Activated naive CD8-positive, alpha-beta T cell (primary cell): ENCODE measurements around the gene FRMD4A.

Source experiments
- H3K27ac Mint-ChIP-seq: one replicate; pipeline ENCODE4 v1.8.0; 2021; ENCODE audit warnings: mixed read lengths
- H3K27me3 Mint-ChIP-seq: one replicate; pipeline ENCODE4 v1.8.0; 2021; ENCODE audit warnings: mixed read lengths
- H3K36me3 Mint-ChIP-seq: one replicate; pipeline ENCODE4 v1.8.0; 2021; ENCODE audit warnings: mixed read lengths
- H3K4me1 Mint-ChIP-seq: one replicate; pipeline ENCODE4 v1.8.0; 2021; ENCODE audit warnings: low read depth, mixed read lengths
- H3K4me3 Mint-ChIP-seq: one replicate; pipeline ENCODE4 v1.8.0; 2021; ENCODE audit warnings: mild to moderate bottlenecking, mixed read lengths
- H3K9me3 Mint-ChIP-seq: one replicate; pipeline ENCODE4 v1.8.0; 2021; ENCODE audit warnings: low read depth, mixed read lengths

Gene FRMD4A

GRCh38 chr10:13754277-13754676 is 576.4 kb downstream of the FRMD4A start:
- Mint-ChIP-seq H3K36me3 (no peaks in the 10 kb centered on the region), H3K4me1 (peaks cover 3% of the 10 kb centered on the region), H3K27me3 (no peaks in the 10 kb centered on the region), H3K27ac (no peak overlapping the region), H3K9me3 (no peaks in the 10 kb centered on the region), H3K4me3 (no peak overlapping the region)

GRCh38 chr10:13751191-13751764 is 579.4 kb downstream of the FRMD4A start:
- H3K27ac Mint-ChIP-seq = no peak overlapping the region
- no peaks in the 10 kb centered on the region for H3K9me3 Mint-ChIP-seq
- no peak overlapping the region for H3K4me3 Mint-ChIP-seq
- no peaks in the 10 kb centered on the region for H3K36me3 Mint-ChIP-seq
- H3K27me3 Mint-ChIP-seq = no peaks in the 10 kb centered on the region
- peaks cover 4% of the 10 kb centered on the region for H3K4me1 Mint-ChIP-seq

GRCh38 chr10:13750299-13751190 is 580.2 kb downstream of the FRMD4A start:
- peaks cover 4% of the 10 kb centered on the region for H3K4me1 Mint-ChIP-seq
- no peaks in the 10 kb centered on the region for H3K27me3 Mint-ChIP-seq
- H3K9me3 Mint-ChIP-seq = no peaks in the 10 kb centered on the region
- no peak overlapping the region for H3K27ac Mint-ChIP-seq
- no peaks in the 10 kb centered on the region for H3K36me3 Mint-ChIP-seq
- no peak overlapping the region for H3K4me3 Mint-ChIP-seq

GRCh38 chr10:13745271-13745670 is 585.5 kb downstream of the FRMD4A start:
- H3K36me3 Mint-ChIP-seq = no peaks in the 10 kb centered on the region
- H3K27me3 Mint-ChIP-seq = no peaks in the 10 kb centered on the region
- H3K4me1 Mint-ChIP-seq = peaks cover 9% of the 10 kb centered on the region
- H3K4me3 Mint-ChIP-seq = no peak overlapping the region
- no peaks in the 10 kb centered on the region for H3K9me3 Mint-ChIP-seq
- no peak overlapping the region for H3K27ac Mint-ChIP-seq

- Mint-ChIP-seq H3K9me3 (no peaks in the 10 kb centered on the region), H3K27me3 (no peaks in the 10 kb centered on the region), H3K27ac (no peak overlapping the region), H3K4me1 (peaks cover 9% of the 10 kb centered on the region), H3K4me3 (no peak overlapping the region), H3K36me3 (no peaks in the 10 kb centered on the region)
Observed at GRCh38 chr10:13743963-13744362, 586.8 kb downstream of the FRMD4A start.

GRCh38 chr10:13743101-13743693 is 587.5 kb downstream of the FRMD4A start:
- Mint-ChIP-seq H3K27ac (no peak overlapping the region), H3K36me3 (no peaks in the 10 kb centered on the region), H3K4me3 (no peak overlapping the region)

GRCh38 chr10:13741438-13741837 is 589.3 kb downstream of the FRMD4A start:
- peaks cover 2% of the 10 kb centered on the region for H3K27me3 Mint-ChIP-seq
- no peak overlapping the region for H3K4me3 Mint-ChIP-seq

More at GRCh38 chr10:13743101-13743693, 587.5 kb downstream of the FRMD4A start:
- H3K9me3 Mint-ChIP-seq = no peaks in the 10 kb centered on the region
- no peaks in the 10 kb centered on the region for H3K27me3 Mint-ChIP-seq
- H3K4me1 Mint-ChIP-seq = peaks cover 9% of the 10 kb centered on the region

GRCh38 chr10:13740461-13740860 is 590.3 kb downstream of the FRMD4A start:
- Mint-ChIP-seq H3K27ac (no peak overlapping the region), H3K9me3 (no peaks in the 10 kb centered on the region), H3K4me1 (peaks cover 5% of the 10 kb centered on the region), H3K4me3 (no peak overlapping the region), H3K27me3 (peaks cover 2% of the 10 kb centered on the region), H3K36me3 (no peaks in the 10 kb centered on the region)

More at GRCh38 chr10:13741438-13741837, 589.3 kb downstream of the FRMD4A start:
- Mint-ChIP-seq H3K36me3 (no peaks in the 10 kb centered on the region), H3K4me1 (peaks cover 5% of the 10 kb centered on the region), H3K27ac (no peak overlapping the region), H3K9me3 (no peaks in the 10 kb centered on the region)

GRCh38 chr10:13739183-13739582 is 591.5 kb downstream of the FRMD4A start:
- peaks cover 2% of the 10 kb centered on the region for H3K27me3 Mint-ChIP-seq
- H3K9me3 Mint-ChIP-seq = no peaks in the 10 kb centered on the region
- no peaks in the 10 kb centered on the region for H3K36me3 Mint-ChIP-seq
- no peak overlapping the region for H3K27ac Mint-ChIP-seq
- peaks cover 5% of the 10 kb centered on the region for H3K4me1 Mint-ChIP-seq
- no peak overlapping the region for H3K4me3 Mint-ChIP-seq

GRCh38 chr10:13736506-13736905 is 594.2 kb downstream of the FRMD4A start:
- H3K4me1 Mint-ChIP-seq = no peaks in the 10 kb centered on the region
- H3K9me3 Mint-ChIP-seq = no peaks in the 10 kb centered on the region
- no peak overlapping the region for H3K27ac Mint-ChIP-seq
- H3K36me3 Mint-ChIP-seq = no peaks in the 10 kb centered on the region
- H3K4me3 Mint-ChIP-seq = no peak overlapping the region
- peaks cover 2% of the 10 kb centered on the region for H3K27me3 Mint-ChIP-seq

GRCh38 chr10:13734151-13734550 is 596.6 kb downstream of the FRMD4A start:
- H3K27ac Mint-ChIP-seq = no peak overlapping the region
- H3K36me3 Mint-ChIP-seq = no peaks in the 10 kb centered on the region
- H3K4me3 Mint-ChIP-seq = no peak overlapping the region
- no peaks in the 10 kb centered on the region for H3K4me1 Mint-ChIP-seq
- peaks cover 3% of the 10 kb centered on the region for H3K27me3 Mint-ChIP-seq
- no peaks in the 10 kb centered on the region for H3K9me3 Mint-ChIP-seq

- Mint-ChIP-seq H3K9me3 (no peaks in the 10 kb centered on the region), H3K27ac (no peak overlapping the region), H3K27me3 (peaks cover 3% of the 10 kb centered on the region), H3K4me1 (no peaks in the 10 kb centered on the region), H3K4me3 (no peak overlapping the region), H3K36me3 (no peaks in the 10 kb centered on the region)
Observed at GRCh38 chr10:13733071-13733470, 597.7 kb downstream of the FRMD4A start.

- H3K27ac Mint-ChIP-seq = no peak overlapping the region
- peaks cover 6% of the 10 kb centered on the region for H3K27me3 Mint-ChIP-seq
- no peak overlapping the region for H3K4me3 Mint-ChIP-seq
- H3K9me3 Mint-ChIP-seq = no peaks in the 10 kb centered on the region
- H3K36me3 Mint-ChIP-seq = no peaks in the 10 kb centered on the region
- no peaks in the 10 kb centered on the region for H3K4me1 Mint-ChIP-seq
Observed at GRCh38 chr10:13732465-13732881, 598.3 kb downstream of the FRMD4A start.

- Mint-ChIP-seq H3K4me1 (no peaks in the 10 kb centered on the region), H3K27ac (no peak overlapping the region), H3K27me3 (peaks cover 5% of the 10 kb centered on the region), H3K36me3 (no peaks in the 10 kb centered on the region), H3K9me3 (no peaks in the 10 kb centered on the region), H3K4me3 (no peak overlapping the region)
Observed at GRCh38 chr10:13731799-13732198, 598.9 kb downstream of the FRMD4A start.

GRCh38 chr10:13730956-13731355 is 599.8 kb downstream of the FRMD4A start:
- Mint-ChIP-seq H3K36me3 (no peaks in the 10 kb centered on the region), H3K9me3 (no peaks in the 10 kb centered on the region), H3K4me1 (no peaks in the 10 kb centered on the region), H3K27me3 (peaks cover 5% of the 10 kb centered on the region), H3K4me3 (no peak overlapping the region), H3K27ac (no peak overlapping the region)
